Measurements from ENCODE around the gene DNAJB11.

DNAJB11 gene

GRCh38 chr3:186605561-186606545, 35.3 kb downstream of the DNAJB11 start:
- TF ChIP-seq CTCF (IDR thresholded peaks at IDR 0.05) = no peak
- no peak for DNase-seq (ENCODE audit: low spot score)
- H3K27ac ChIP-seq = no peak overlapping the region
- H3K4me3 ChIP-seq = no peak overlapping the region

GRCh38 chr3:186608624-186609215, 38.2 kb downstream of the DNAJB11 start:
- TF ChIP-seq CTCF (IDR thresholded peaks at IDR 0.05) = no peak
- H3K27ac ChIP-seq = no peak overlapping the region
- no peak for DNase-seq (ENCODE audit: low spot score)
- no peak overlapping the region for H3K4me3 ChIP-seq

- Histone ChIP-seq H3K4me3 (no peak overlapping the region), H3K27ac (no peak overlapping the region)
- TF ChIP-seq CTCF (IDR thresholded peaks at IDR 0.05) = no peak
- DNase-seq (ENCODE audit: low spot score) = no peak
These were observed 38.8 kb downstream of the DNAJB11 start for GRCh38 chr3:186609247-186609868.

DNA sequence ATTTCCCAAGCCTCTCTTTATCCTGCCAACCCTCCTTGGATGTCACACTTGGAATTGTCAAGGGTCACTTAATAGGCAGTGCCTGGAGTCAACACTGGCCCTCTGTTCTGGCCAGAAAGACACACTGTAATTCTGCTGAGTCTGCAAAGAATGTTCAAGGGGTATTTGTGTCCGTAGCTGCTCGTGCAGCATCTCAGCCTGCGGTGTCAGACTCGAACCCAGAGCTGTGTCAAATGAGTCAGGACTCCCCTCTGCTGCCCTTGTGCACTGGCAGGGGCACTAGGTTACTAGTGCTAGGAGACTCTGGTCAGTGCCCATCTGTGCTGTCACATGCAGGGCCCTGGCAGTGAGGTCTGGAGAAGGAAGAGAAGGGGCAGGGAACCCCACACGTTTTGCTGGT, 41.5 kb downstream of the DNAJB11 start:
- Histone ChIP-seq H3K27ac (no peak overlapping the region), H3K4me3 (no peak overlapping the region)
- DNase-seq (ENCODE audit: low spot score) = no peak

GRCh38 chr3:186612721-186613636, 42.5 kb downstream of the DNAJB11 start, which contains the start of gene AHSG:
AHSG (plus strand) TSS chr3:186613060; CDS start chr3:186613142, 82 bp downstream.
- Histone ChIP-seq H3K27ac (no peak within 1 kb of the TSS), H3K4me3 (no peak within 1 kb of the TSS)
- no peak for DNase-seq (ENCODE audit: low spot score)
- TF ChIP-seq CTCF (IDR thresholded peaks at IDR 0.05) = no peak

More for the DNA sequence above, 41.5 kb downstream of the DNAJB11 start:
- no peak for TF ChIP-seq CTCF (IDR thresholded peaks at IDR 0.05)

- no peak overlapping the region for H3K4me3 ChIP-seq
These were observed 43.2 kb downstream of the DNAJB11 start for GRCh38 chr3:186613637-186614265.

More at GRCh38 chr3:186613637-186614265, 43.2 kb downstream of the DNAJB11 start:
- no peak for DNase-seq (ENCODE audit: low spot score)
- no peak for TF ChIP-seq CTCF (IDR thresholded peaks at IDR 0.05)
- no peak overlapping the region for H3K27ac ChIP-seq
